ENCODE measurements around the gene TPPP. TPM values are rescaled to one million over a fixed set of nuclear protein-coding genes. Genes with fewer than 3 reads are reported as not detected.
"Not testable (repeated sequence)": the region's sequence is repeated elsewhere in the genome, so short reads cannot be mapped to it uniquely, and the experiment has no call there.

TPPP gene
- total RNA-seq, 1 experiment from 2014 or later, result 0.12 TPM

- no peak for TF ChIP-seq CTCF (IDR thresholded peaks at IDR 0.05; ENCODE audit: unreplicated experiment)
- H3K4me3 Mint-ChIP-seq (ENCODE audit: unreplicated experiment), result no peak overlapping the region
- intact Hi-C loops (cut with micrococcal nuclease), result no loop called here
- no peaks in the 10 kb centered on the region for H3K9me3 Mint-ChIP-seq (ENCODE audit: unreplicated experiment)
- H3K27ac Mint-ChIP-seq (ENCODE audit: low read depth, unreplicated experiment), result no peak overlapping the region
- POLR2A ChIA-PET, result no interaction called here
- no TSS peak for BruUV-seq (replicated peaks)
- peaks cover 21% of the 10 kb centered on the region for H3K36me3 Mint-ChIP-seq (ENCODE audit: insufficient read depth, unreplicated experiment)
- CTCF ChIA-PET, result interaction anchor here (0.6 kb wide), 1 partner anchor 187 kb away, joined by 4 read pairs; no protein-coding TSS in a partner anchor
- H3K4me1 Mint-ChIP-seq (ENCODE audit: insufficient read depth, unreplicated experiment), result no peaks in the 10 kb centered on the region
- no peaks in the 10 kb centered on the region for H3K27me3 Mint-ChIP-seq (ENCODE audit: insufficient read depth, unreplicated experiment)
- no peak for DNase-seq (ENCODE audit: unreplicated experiment)
Observed at GRCh38 chr5:633501-633955, 59.6 kb downstream of the TPPP start.

GRCh38 chr5:628351-629205 lies 64.6 kb downstream of the TPPP start:
- H3K27ac Mint-ChIP-seq (ENCODE audit: low read depth, unreplicated experiment); intact Hi-C loops (cut with micrococcal nuclease); H3K4me3 Mint-ChIP-seq (ENCODE audit: unreplicated experiment): not testable (repeated sequence)

GRCh38 chr5:627840-628239 lies 65.3 kb downstream of the TPPP start:
- no peaks in the 10 kb centered on the region for H3K27me3 Mint-ChIP-seq (ENCODE audit: insufficient read depth, unreplicated experiment)
- POLR2A ChIA-PET, result no interaction called here
- no peak for TF ChIP-seq CTCF (IDR thresholded peaks at IDR 0.05; ENCODE audit: unreplicated experiment)
- H3K36me3 Mint-ChIP-seq (ENCODE audit: insufficient read depth, unreplicated experiment), result peaks cover 22% of the 10 kb centered on the region
- no peak overlapping the region for H3K27ac Mint-ChIP-seq (ENCODE audit: low read depth, unreplicated experiment)
- H3K4me3 Mint-ChIP-seq (ENCODE audit: unreplicated experiment), result no peak overlapping the region
- intact Hi-C loops (cut with micrococcal nuclease), result no loop called here
- no TSS peak for BruUV-seq (replicated peaks)
- no peaks in the 10 kb centered on the region for H3K9me3 Mint-ChIP-seq (ENCODE audit: unreplicated experiment)
- CTCF ChIA-PET, result interaction anchor here (0.8 to 1.2 kb wide), 2 partner anchors 13 to 155 kb away, joined by 3 read pairs; no protein-coding TSS in a partner anchor
- no peak for DNase-seq (ENCODE audit: unreplicated experiment)
- no peaks in the 10 kb centered on the region for H3K4me1 Mint-ChIP-seq (ENCODE audit: insufficient read depth, unreplicated experiment)

More at GRCh38 chr5:628351-629205, 64.6 kb downstream of the TPPP start:
- CTCF ChIA-PET, result interaction anchor here (0.6 kb wide), 1 partner anchor 37 kb away, joined by 3 read pairs; no protein-coding TSS in a partner anchor
- BruUV-seq (replicated peaks); POLR2A ChIA-PET; H3K9me3 Mint-ChIP-seq (ENCODE audit: unreplicated experiment); H3K4me1 Mint-ChIP-seq (ENCODE audit: insufficient read depth, unreplicated experiment); DNase-seq (ENCODE audit: unreplicated experiment); H3K27me3 Mint-ChIP-seq (ENCODE audit: insufficient read depth, unreplicated experiment): not testable (repeated sequence)
- H3K36me3 Mint-ChIP-seq (ENCODE audit: insufficient read depth, unreplicated experiment), result peaks cover 22% of the 10 kb centered on the region

GRCh38 chr5:626850-627249 lies 66.3 kb downstream of the TPPP start:
- H3K9me3 Mint-ChIP-seq (ENCODE audit: unreplicated experiment), result no peaks in the 10 kb centered on the region
- POLR2A ChIA-PET, result no interaction called here
- no peak for TF ChIP-seq CTCF (IDR thresholded peaks at IDR 0.05; ENCODE audit: unreplicated experiment)
- no peaks in the 10 kb centered on the region for H3K27me3 Mint-ChIP-seq (ENCODE audit: insufficient read depth, unreplicated experiment)
- H3K36me3 Mint-ChIP-seq (ENCODE audit: insufficient read depth, unreplicated experiment), result peaks cover 22% of the 10 kb centered on the region
- no TSS peak for BruUV-seq (replicated peaks)
- DNase-seq (ENCODE audit: unreplicated experiment), result no peak
- no peak overlapping the region for H3K27ac Mint-ChIP-seq (ENCODE audit: low read depth, unreplicated experiment)
- no peaks in the 10 kb centered on the region for H3K4me1 Mint-ChIP-seq (ENCODE audit: insufficient read depth, unreplicated experiment)
- intact Hi-C loops (cut with micrococcal nuclease), result no loop called here
- CTCF ChIA-PET, result interaction anchor here (0.7 to 1.2 kb wide), 3 partner anchors 12 to 464 kb away, joined by 3 to 5 read pairs (median 4); no protein-coding TSS in a partner anchor
- H3K4me3 Mint-ChIP-seq (ENCODE audit: unreplicated experiment), result no peak overlapping the region
